Liver (tissue), 9 donors: ENCODE results near the gene SPATA31C1. TPM values are rescaled to one million over a fixed set of nuclear protein-coding genes. Genes with fewer than 3 reads are reported as not detected.

Source experiments
- DNase-seq: peaks from one replicate; pipeline ENCODE4 v3.0.0-alpha.2; 2017; ENCODE audit warnings: low spot score
- H3K27ac ChIP-seq, 2 donors: one replicate each; pipeline ENCODE4 v1.7.0; 2013; ENCODE audit warnings: inconsistent platforms in 2 of 2, low read length in 2 of 2, control low read depth in 1 of 2, low read depth in 1 of 2, mild to moderate bottlenecking in 1 of 2
- H3K27me3 ChIP-seq, 4 donors: one replicate each; pipeline versions ENCODE4 v1.6.1 to v1.7.0; 2013; ENCODE audit warnings: low read length in 3 of 4, inconsistent platforms in 1 of 4, mild to moderate bottlenecking in 1 of 4, moderate library complexity in 1 of 4; ENCODE audit not compliant: control insufficient read depth in 4 of 4, insufficient read depth in 4 of 4
- H3K36me3 ChIP-seq, 4 donors: one replicate each; pipeline versions ENCODE4 v1.6.1 to v1.7.0; 2013; ENCODE audit warnings: low read length in 3 of 4, mild to moderate bottlenecking in 3 of 4, low read depth in 1 of 4, moderate library complexity in 1 of 4; ENCODE audit not compliant: control insufficient read depth in 4 of 4, insufficient read depth in 3 of 4
- H3K4me1 ChIP-seq, 4 donors: one replicate each; pipeline versions ENCODE4 v1.6.1 to v1.7.0; 2013; ENCODE audit warnings: low read length in 3 of 4, mild to moderate bottlenecking in 3 of 4, moderate library complexity in 1 of 4; ENCODE audit not compliant: control insufficient read depth in 4 of 4, insufficient read depth in 4 of 4
- H3K4me3 ChIP-seq, 3 donors: one replicate each; pipeline versions ENCODE4 v1.6.1 to v1.7.0; 2013; ENCODE audit warnings: low read length in 3 of 3, control low read depth in 1 of 3, low read depth in 1 of 3, mild to moderate bottlenecking in 1 of 3
- H3K9ac ChIP-seq, 2 donors: one replicate each; pipeline ENCODE4 v1.7.0; 2013; ENCODE audit warnings: low read length in 2 of 2, mild to moderate bottlenecking in 2 of 2, moderate library complexity in 2 of 2, control low read depth in 1 of 2, low read depth in 1 of 2
- H3K9me3 ChIP-seq, 4 donors: one replicate each; pipeline versions ENCODE4 v1.6.1 to v1.7.0; 2013; ENCODE audit warnings: low read length in 3 of 4; ENCODE audit not compliant: control insufficient read depth in 4 of 4
- ATF3 ChIP-seq: IDR thresholded peaks from 2 replicates; pipeline ENCODE4 v1.6.1; 2016; ENCODE audit warnings: antibody characterized with exemption
- CTCF ChIP-seq: fragments of 150-350 bp; IDR thresholded peaks from 2 replicates; pipeline ENCODE4 v1.5.1; 2017; ENCODE audit warnings: improper control_type of control experiment, low read depth, low read length; ENCODE audit not compliant: missing input control
- EGR1 ChIP-seq, 2 donors: IDR thresholded peaks; 2 replicates each; pipeline ENCODE4 v1.6.1; 2016 to 2018; ENCODE audit warnings: antibody characterized with exemption in 2 of 2, low read depth in 2 of 2
- FOXA1 ChIP-seq: IDR thresholded peaks from 2 replicates; pipeline ENCODE4 v1.6.1; 2016; ENCODE audit warnings: antibody characterized with exemption
- FOXA2 ChIP-seq: IDR thresholded peaks from 2 replicates; pipeline ENCODE4 v1.6.1; 2016; ENCODE audit warnings: antibody characterized with exemption
- GABPA ChIP-seq, 2 donors: IDR thresholded peaks in 1 of 2; conservative IDR thresholded peaks in 1 of 2; 2 replicates each; pipeline ENCODE4 v1.6.1; 2016; ENCODE audit warnings: antibody characterized with exemption in 2 of 2, mild to moderate bottlenecking in 1 of 2, moderate library complexity in 1 of 2
- HNF4A ChIP-seq, 2 donors: conservative IDR thresholded peaks; 2 replicates each; pipeline ENCODE4 v1.6.1; 2016; ENCODE audit warnings: antibody characterized with exemption in 2 of 2, mild to moderate bottlenecking in 2 of 2
- HNF4G ChIP-seq: IDR thresholded peaks from 2 replicates; pipeline ENCODE4 v1.6.1; 2016; ENCODE audit warnings: antibody characterized with exemption
- JUND ChIP-seq, 2 donors: IDR thresholded peaks; 2 replicates each; pipeline ENCODE4 v1.6.1; 2016; ENCODE audit warnings: antibody characterized with exemption in 2 of 2
- MAX ChIP-seq: IDR thresholded peaks from 2 replicates; pipeline ENCODE4 v1.6.1; 2016; ENCODE audit warnings: antibody characterized with exemption
- NR2F2 ChIP-seq: IDR thresholded peaks from 2 replicates; pipeline ENCODE4 v1.6.1; 2016; ENCODE audit warnings: antibody characterized with exemption
- RAD21 ChIP-seq, 2 donors: IDR thresholded peaks; 2 replicates each; pipeline ENCODE4 v1.6.1; 2016; ENCODE audit warnings: antibody characterized with exemption in 2 of 2, mild to moderate bottlenecking in 2 of 2
- REST ChIP-seq: IDR thresholded peaks from 2 replicates; pipeline ENCODE4 v1.6.1; 2016; ENCODE audit warnings: antibody characterized with exemption, mild to moderate bottlenecking
- RXRA ChIP-seq, 2 donors: IDR thresholded peaks; 2 replicates each; pipeline ENCODE4 v1.6.1; 2017 to 2018; ENCODE audit warnings: antibody characterized with exemption in 2 of 2, mild to moderate bottlenecking in 1 of 2
- SP1 ChIP-seq: IDR thresholded peaks from 2 replicates; pipeline ENCODE4 v1.6.1; 2018; ENCODE audit warnings: antibody characterized with exemption, mild to moderate bottlenecking
- TAF1 ChIP-seq: conservative IDR thresholded peaks from 2 replicates; pipeline ENCODE4 v1.6.1; 2016; ENCODE audit warnings: antibody characterized with exemption, mild to moderate bottlenecking
- YY1 ChIP-seq: IDR thresholded peaks from 2 replicates; pipeline ENCODE4 v1.6.1; 2016; ENCODE audit warnings: antibody characterized with exemption, mild to moderate bottlenecking
- WGBS: extraction: QIAGEN DNeasy Blood & Tissue Kit; methylation state at CpG from one replicate; pipeline ENCODE4 v1.1.7; 2013; 5-methylcytosine and 5-hydroxymethylcytosine counted together
- polyA plus RNA-seq, 2 donors: library from polyadenylated mRNA; stranded (reverse) in 1 of 2; unstranded in 1 of 2; fragments of 200-250 nt in 1 of 2; fragments of >200 nt in 1 of 2; fragmentation: Nextera tagmentation in 1 of 2; extraction: Ambion mirVana in 1 of 2; gene quantifications; one replicate each; pipeline versions ENCODE4 v1.2.1 to v1.2.3, GENCODE V29; 2013 to 2015
- total RNA-seq, 2 donors: library from RNA; depleted of rRNA; stranded (reverse); fragments of >200 nt; gene quantifications; one replicate each; pipeline ENCODE4 v1.2.3, GENCODE V29; 2014
- donor health status: healthy.
- donor health status: healthy.
- donor health status: healthy.
- donor health status: healthy.
- donor health status: healthy.

SPATA31C1 gene
- total and polyA plus RNA-seq, 4 donors = 0.05 TPM; not detected in 3

- DNase-seq = no peak
- no peaks in the 10 kb centered on the region for H3K9me3 ChIP-seq
- 59% methylated on average over 1 of the region's 1 CpG for WGBS
- H3K27me3 ChIP-seq = peaks cover 0 to 3% (median 0%) of the 10 kb centered on the region in 4 donors
- H3K36me3 ChIP-seq = no peaks in the 10 kb centered on the region
- TF ChIP-seq MAX (no peak), EGR1 (IDR thresholded peaks at IDR 0.05; ENCODE audit: low read depth in 2 of 2) (no peak), NR2F2 (no peak), HNF4G (no peak), SP1 (no peak), TAF1 (no peak)
- no peak overlapping the region for H3K4me3 ChIP-seq
- H3K9ac ChIP-seq = no peak overlapping the region
- no peak overlapping the region for H3K27ac ChIP-seq
- peaks cover 0 to 3% (median 0%) of the 10 kb centered on the region in 4 donors for H3K4me1 ChIP-seq
Observed at GRCh38 chr9:87950296-87950695, 32.5 kb downstream of the SPATA31C1 start.

- no peak overlapping the region for H3K9ac ChIP-seq
- no peaks in the 10 kb centered on the region for H3K27me3 ChIP-seq
- TF ChIP-seq RAD21 (IDR thresholded peaks at IDR 0.05) = peak; percentile 95 to 98
- no peak for TF ChIP-seq GABPA (IDR thresholded peaks at IDR 0.05 in 1 of 2, conservative IDR thresholded peaks at IDR 0.05 in 1 of 2)
- no peak for TF ChIP-seq REST
- TF ChIP-seq FOXA1 = no peak
- peak; percentile 71 for TF ChIP-seq CTCF
- no peak for TF ChIP-seq RXRA (IDR thresholded peaks at IDR 0.05)
- H3K9me3 ChIP-seq = no peaks in the 10 kb centered on the region
- DNase-seq = no peak
- H3K4me1 ChIP-seq = peaks cover 0 to 3% (median 0%) of the 10 kb centered on the region in 4 donors
- no peaks in the 10 kb centered on the region for H3K36me3 ChIP-seq
- no peak overlapping the region for H3K27ac ChIP-seq
- WGBS = 49% methylated on average over 4 of the region's 4 CpGs
- no peak overlapping the region for H3K4me3 ChIP-seq
Observed at GRCh38 chr9:87950765-87951488, 33.2 kb downstream of the SPATA31C1 start.

- H3K9ac ChIP-seq = no peak overlapping the region
- WGBS = 52% methylated on average over 3 of the region's 3 CpGs
- H3K9me3 ChIP-seq = no peaks in the 10 kb centered on the region
- no peaks in the 10 kb centered on the region for H3K36me3 ChIP-seq
- H3K27me3 ChIP-seq = no peaks in the 10 kb centered on the region
- DNase-seq = no peak
- H3K4me3 ChIP-seq = peak overlapping the region in 1 of 3 donors; percentile 2
- H3K27ac ChIP-seq = no peak overlapping the region
- peaks cover 0 to 3% (median under 1%) of the 10 kb centered on the region in 4 donors for H3K4me1 ChIP-seq
- TF ChIP-seq REST (no peak), RXRA (IDR thresholded peaks at IDR 0.05) (no peak), MAX (no peak), GABPA (IDR thresholded peaks at IDR 0.05 in 1 of 2, conservative IDR thresholded peaks at IDR 0.05 in 1 of 2) (no peak), FOXA2 (no peak), HNF4A (conservative IDR thresholded peaks at IDR 0.05) (no peak), RAD21 (IDR thresholded peaks at IDR 0.05) (no peak), TAF1 (no peak), EGR1 (IDR thresholded peaks at IDR 0.05; ENCODE audit: low read depth in 2 of 2) (no peak), FOXA1 (no peak), JUND (IDR thresholded peaks at IDR 0.05) (no peak), ATF3 (no peak), YY1 (no peak), SP1 (no peak)
Observed at GRCh38 chr9:87954230-87954629, 36.5 kb downstream of the SPATA31C1 start.
